ENCODE data around the gene KDM2B. TPM values are rescaled to one million over a fixed set of nuclear protein-coding genes. Genes with fewer than 3 reads are reported as not detected.

Gene KDM2B
- polyA plus RNA-seq, 2 of the 4 experiments (the other 2 are of a cell fraction), result 10.4 to 18.4 TPM

GRCh38 chr12:121444842-121445202 lies 136.0 kb downstream of the KDM2B start:
- H3K4me1 ChIP-seq, result peaks cover 4% of the 10 kb centered on the region; the same call in 1 of the 3 replicates
- TF ChIP-seq FOSB (CRISPR knock-in tag; IDR thresholded peaks at IDR 0.05) (no peak), CBX2 (IDR thresholded peaks at IDR 0.05; ENCODE audit: borderline replicate concordance, low read depth) (no peak), JUN (IDR thresholded peaks at IDR 0.05) (no peak), RFX5 (IDR thresholded peaks at IDR 0.05) (no peak), CBX8 (IDR thresholded peaks at IDR 0.05) (no peak), PBX3 (IDR thresholded peaks at IDR 0.05) (no peak), HDAC2 (IDR thresholded peaks at IDR 0.05) (no peak), JUNB (IDR thresholded peaks at IDR 0.05) (no peak), CEBPB (IDR thresholded peaks at IDR 0.05) (no peak), TFCP2L1 (CRISPR knock-in tag; IDR thresholded peaks at IDR 0.05) (no peak), EHF (CRISPR knock-in tag; IDR thresholded peaks at IDR 0.05) (no peak)
- TF ChIP-seq, protein P1, sequence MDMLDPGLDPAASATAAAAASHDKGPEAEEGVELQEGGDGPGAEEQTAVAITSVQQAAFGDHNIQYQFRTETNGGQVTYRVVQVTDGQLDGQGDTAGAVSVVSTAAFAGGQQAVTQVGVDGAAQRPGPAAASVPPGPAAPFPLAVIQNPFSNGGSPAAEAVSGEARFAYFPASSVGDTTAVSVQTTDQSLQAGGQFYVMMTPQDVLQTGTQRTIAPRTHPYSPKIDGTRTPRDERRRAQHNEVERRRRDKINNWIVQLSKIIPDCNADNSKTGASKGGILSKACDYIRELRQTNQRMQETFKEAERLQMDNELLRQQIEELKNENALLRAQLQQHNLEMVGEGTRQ (IDR thresholded peaks at IDR 0.05), result no peak
- TF ChIP-seq, protein P2, sequence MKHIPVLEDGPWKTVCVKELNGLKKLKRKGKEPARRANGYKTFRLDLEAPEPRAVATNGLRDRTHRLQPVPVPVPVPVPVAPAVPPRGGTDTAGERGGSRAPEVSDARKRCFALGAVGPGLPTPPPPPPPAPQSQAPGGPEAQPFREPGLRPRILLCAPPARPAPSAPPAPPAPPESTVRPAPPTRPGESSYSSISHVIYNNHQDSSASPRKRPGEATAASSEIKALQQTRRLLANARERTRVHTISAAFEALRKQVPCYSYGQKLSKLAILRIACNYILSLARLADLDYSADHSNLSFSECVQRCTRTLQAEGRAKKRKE (CRISPR knock-in tag; IDR thresholded peaks at IDR 0.05; ENCODE audit: low read depth), result no peak
- ChIA-PET CTCF (interaction anchor here (0.6 to 8.8 kb wide), 12 partner anchors 9 to 1387 kb away, joined by 3 to 117 read pairs (median 10); no protein-coding TSS in a partner anchor), POLR2A (no interaction called here)
- no peak overlapping the region for H3K4me3 ChIP-seq
- no peak for FAIRE-seq
- H3K9me3 ChIP-seq, result no peaks in the 10 kb centered on the region
- no peak overlapping the region for H3K4me2 ChIP-seq
- H3K27ac ChIP-seq, result no peak overlapping the region
- DNase-seq (ENCODE audit: low read depth in 1 of 2, low spot score in 1 of 2), result no peak
- no peak for ATAC-seq
- WGBS (ENCODE audit: missing lambda C conversion rate), result 94% methylated on average over 3 of the region's 4 CpGs

- no peak for TF ChIP-seq HEYL (CRISPR knock-in tag; IDR thresholded peaks at IDR 0.05)
- no peak for TF ChIP-seq NR3C1 (IDR thresholded peaks at IDR 0.05)
- no peak for TF ChIP-seq PHF8 (IDR thresholded peaks at IDR 0.05; ENCODE audit: borderline replicate concordance, low read depth)
- no peak for TF ChIP-seq BHLHE40 (IDR thresholded peaks at IDR 0.05; ENCODE audit: low read depth, low read length)
- no peak for TF ChIP-seq RCOR1 (IDR thresholded peaks at IDR 0.05; ENCODE audit: low read depth, low read length)
- no peak for TF ChIP-seq RARB (CRISPR knock-in tag; IDR thresholded peaks at IDR 0.05)
- TF ChIP-seq GATA3 (IDR thresholded peaks at IDR 0.05; ENCODE audit: borderline replicate concordance), result no peak
- no peak for TF ChIP-seq SREBF2 (IDR thresholded peaks at IDR 0.05)
- TF ChIP-seq, protein P2 (CRISPR knock-in tag; IDR thresholded peaks at IDR 0.05; ENCODE audit: low read depth), result no peak
- no peak for TF ChIP-seq BCL3 (IDR thresholded peaks at IDR 0.05)
- no peak for TF ChIP-seq EHMT2 (IDR thresholded peaks at IDR 0.05; ENCODE audit: low read depth)
- no peak for TF ChIP-seq SMC3 (IDR thresholded peaks at IDR 0.05)
- no peak for TF ChIP-seq FOSB (CRISPR knock-in tag; IDR thresholded peaks at IDR 0.05)
- no peak for TF ChIP-seq CHD2 (IDR thresholded peaks at IDR 0.05; ENCODE audit: low read length, partially characterized antibody)
- TF ChIP-seq CBX2 (IDR thresholded peaks at IDR 0.05; ENCODE audit: borderline replicate concordance, low read depth), result no peak
- TF ChIP-seq, protein P3, sequence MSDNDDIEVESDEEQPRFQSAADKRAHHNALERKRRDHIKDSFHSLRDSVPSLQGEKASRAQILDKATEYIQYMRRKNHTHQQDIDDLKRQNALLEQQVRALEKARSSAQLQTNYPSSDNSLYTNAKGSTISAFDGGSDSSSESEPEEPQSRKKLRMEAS (IDR thresholded peaks at IDR 0.05), result no peak
- TF ChIP-seq CHD4 (IDR thresholded peaks at IDR 0.05; ENCODE audit: borderline replicate concordance), result no peak
- TF ChIP-seq, protein P4, sequence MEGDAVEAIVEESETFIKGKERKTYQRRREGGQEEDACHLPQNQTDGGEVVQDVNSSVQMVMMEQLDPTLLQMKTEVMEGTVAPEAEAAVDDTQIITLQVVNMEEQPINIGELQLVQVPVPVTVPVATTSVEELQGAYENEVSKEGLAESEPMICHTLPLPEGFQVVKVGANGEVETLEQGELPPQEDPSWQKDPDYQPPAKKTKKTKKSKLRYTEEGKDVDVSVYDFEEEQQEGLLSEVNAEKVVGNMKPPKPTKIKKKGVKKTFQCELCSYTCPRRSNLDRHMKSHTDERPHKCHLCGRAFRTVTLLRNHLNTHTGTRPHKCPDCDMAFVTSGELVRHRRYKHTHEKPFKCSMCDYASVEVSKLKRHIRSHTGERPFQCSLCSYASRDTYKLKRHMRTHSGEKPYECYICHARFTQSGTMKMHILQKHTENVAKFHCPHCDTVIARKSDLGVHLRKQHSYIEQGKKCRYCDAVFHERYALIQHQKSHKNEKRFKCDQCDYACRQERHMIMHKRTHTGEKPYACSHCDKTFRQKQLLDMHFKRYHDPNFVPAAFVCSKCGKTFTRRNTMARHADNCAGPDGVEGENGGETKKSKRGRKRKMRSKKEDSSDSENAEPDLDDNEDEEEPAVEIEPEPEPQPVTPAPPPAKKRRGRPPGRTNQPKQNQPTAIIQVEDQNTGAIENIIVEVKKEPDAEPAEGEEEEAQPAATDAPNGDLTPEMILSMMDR (IDR thresholded peaks at IDR 0.05), result no peak
- no peak for TF ChIP-seq PBX3 (IDR thresholded peaks at IDR 0.05)
- Histone ChIP-seq H3K9me3 (no peaks in the 10 kb centered on the region), H3K4me2 (no peak overlapping the region), H3K4me1 (peaks cover 4% of the 10 kb centered on the region; the same call in 1 of the 3 replicates), H3K27ac (no peak overlapping the region), H3K4me3 (no peak overlapping the region)
- WGBS (ENCODE audit: missing lambda C conversion rate), result 93% methylated on average over 43 of the region's 45 CpGs
- ChIA-PET CTCF (interaction anchor here (0.5 to 8.8 kb wide), 35 partner anchors 12 to 1386 kb away, joined by 3 to 117 read pairs (median 4); partner anchors contain the start of genes ORAI1 and RNF34), POLR2A (no interaction called here)
- DNase-seq (ENCODE audit: low read depth in 1 of 2, low spot score in 1 of 2) (no peak), FAIRE-seq (no peak), ATAC-seq (no peak)
Observed at GRCh38 chr12:121443911-121444841, 136.6 kb downstream of the KDM2B start.
